ENCODE data around the gene PLB1.

PLB1 gene

DNA sequence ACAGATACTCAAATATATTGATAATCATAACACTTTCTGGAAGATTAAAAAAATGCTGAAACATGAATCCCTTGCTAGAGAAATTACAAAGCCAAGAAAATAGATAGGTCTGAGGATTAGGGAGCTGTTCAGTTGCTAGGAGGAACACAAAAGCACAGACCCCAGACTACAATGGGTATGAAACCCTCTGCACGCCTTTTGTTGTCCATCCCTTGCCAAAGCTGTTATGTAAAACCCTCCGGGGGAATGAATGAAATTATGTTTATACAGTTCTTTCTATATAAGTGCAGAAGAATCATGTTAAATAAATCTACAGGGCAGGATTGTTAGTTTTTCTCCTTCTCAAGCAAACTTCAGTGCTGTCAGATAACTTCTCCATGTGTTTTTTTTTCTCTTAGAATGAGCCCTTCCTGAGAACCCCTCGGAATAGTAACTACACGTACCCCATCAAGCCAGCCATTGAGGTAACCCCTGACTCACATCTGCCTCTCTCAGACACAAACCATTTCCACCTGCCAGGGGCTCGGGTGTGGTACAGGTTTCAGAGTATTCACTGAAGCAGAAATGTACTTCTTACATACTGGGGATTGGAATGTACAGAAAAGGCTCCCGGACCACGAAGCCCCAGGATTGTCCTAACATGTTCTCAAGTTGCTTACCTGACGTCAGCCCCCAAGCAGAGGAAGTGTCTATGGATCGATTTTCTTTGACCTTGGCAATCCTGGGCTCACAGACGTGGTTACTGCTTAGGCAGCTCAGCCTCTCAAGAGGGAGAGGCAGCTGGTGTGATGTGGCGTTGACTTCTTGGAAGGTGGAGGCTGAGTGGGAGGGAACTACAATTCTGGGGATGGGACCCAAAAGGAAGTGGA lies 118.0 kb downstream of the PLB1 start:
- DNase-seq (ENCODE audit: low read depth), result no peak

DNA sequence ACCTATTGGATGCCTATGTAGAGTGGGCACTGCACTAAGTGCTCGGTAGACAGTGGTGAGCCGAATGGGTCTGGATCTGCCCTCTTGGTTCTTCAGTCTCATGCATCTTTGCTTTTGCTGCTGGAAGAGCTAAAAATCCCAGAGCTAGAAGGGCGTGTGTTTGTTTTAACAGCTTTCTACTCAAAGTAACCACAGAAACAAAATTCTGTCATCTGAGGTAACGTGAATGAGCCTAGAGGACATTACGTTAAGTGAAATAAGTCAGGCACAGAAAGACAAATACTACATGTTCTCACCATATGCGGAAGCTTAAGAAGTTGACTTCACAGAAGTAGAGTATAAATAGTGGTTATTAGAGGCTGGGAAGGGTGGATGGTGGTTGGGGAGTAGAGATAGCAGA lies 119.8 kb downstream of the PLB1 start:
- no peak for DNase-seq (ENCODE audit: low read depth)

DNA sequence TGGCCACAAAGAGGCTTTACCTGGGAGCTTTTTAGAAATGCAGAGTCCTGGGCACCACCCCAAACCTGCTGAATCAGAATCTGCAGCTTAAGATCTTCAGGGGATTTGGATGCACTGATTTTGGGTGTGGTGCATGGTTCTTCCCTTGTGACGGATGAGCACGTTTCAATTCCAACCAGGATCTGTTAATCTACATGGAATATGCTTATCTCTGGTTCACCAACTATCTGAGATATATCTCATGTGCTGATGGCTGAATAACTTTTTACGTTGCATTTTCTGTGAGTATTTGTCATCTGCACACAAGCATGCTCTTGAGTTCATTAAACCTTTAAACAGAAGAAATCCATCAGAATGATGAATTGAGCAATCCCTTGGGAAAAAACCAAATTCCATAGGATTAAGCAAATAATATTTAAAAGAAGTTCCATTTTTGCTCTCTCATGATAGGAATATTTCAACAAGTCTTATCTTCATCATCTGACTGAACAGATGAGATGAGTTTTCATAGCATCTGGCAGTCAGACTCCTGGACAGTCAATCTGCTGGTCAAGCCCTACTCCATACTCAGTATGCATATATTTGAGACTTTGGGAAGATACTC lies 120.6 kb downstream of the PLB1 start:
- peak; percentile 46 for DNase-seq (ENCODE audit: low read depth)

- DNase-seq (ENCODE audit: low read depth), result no peak
Measured at GRCh38 chr2:28617502-28618184, 121.8 kb downstream of the PLB1 start.

DNA sequence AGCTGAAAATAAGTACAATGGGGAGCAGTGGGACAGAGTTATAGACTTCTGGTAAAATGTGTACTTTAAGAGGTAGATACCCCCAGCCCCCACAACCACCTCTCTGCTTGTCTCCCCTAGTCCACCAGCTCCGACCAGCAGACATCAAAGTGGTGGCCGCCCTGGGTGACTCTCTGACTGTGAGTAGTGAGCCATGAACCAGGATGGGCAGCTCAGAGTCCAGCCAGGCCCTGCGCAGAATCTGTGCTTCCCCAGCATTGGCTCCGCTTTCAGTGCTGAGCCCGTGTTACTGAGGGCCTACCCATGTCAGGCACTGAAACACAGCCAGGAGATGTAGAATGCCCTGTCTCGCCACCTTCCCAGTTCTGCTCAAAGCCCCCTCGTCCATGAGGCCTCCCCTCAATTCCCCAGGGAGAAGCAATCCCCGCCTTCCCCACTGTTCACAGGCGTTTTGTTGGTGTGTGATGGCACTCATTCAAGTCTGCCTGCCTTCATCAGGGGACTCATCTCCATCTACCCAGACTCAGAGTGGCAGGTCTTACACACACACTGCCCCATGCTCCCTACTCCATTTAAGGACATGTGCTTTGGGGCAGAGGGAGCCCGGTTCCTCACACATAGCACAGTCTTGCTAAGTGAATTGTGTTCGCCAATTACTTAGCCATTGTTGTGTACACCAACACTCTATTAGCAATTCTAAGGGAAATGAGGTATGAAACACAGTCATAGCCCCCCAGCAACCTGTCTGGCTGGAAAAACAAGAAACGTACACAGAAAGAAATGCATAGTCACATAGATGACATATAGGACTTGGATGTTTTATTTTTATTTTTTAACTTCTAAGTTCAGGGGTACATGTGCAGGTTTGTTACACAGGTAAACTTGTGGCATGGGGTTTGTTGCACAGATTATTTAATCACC lies 122.6 kb downstream of the PLB1 start:
- no peak for DNase-seq (ENCODE audit: low read depth)

DNA sequence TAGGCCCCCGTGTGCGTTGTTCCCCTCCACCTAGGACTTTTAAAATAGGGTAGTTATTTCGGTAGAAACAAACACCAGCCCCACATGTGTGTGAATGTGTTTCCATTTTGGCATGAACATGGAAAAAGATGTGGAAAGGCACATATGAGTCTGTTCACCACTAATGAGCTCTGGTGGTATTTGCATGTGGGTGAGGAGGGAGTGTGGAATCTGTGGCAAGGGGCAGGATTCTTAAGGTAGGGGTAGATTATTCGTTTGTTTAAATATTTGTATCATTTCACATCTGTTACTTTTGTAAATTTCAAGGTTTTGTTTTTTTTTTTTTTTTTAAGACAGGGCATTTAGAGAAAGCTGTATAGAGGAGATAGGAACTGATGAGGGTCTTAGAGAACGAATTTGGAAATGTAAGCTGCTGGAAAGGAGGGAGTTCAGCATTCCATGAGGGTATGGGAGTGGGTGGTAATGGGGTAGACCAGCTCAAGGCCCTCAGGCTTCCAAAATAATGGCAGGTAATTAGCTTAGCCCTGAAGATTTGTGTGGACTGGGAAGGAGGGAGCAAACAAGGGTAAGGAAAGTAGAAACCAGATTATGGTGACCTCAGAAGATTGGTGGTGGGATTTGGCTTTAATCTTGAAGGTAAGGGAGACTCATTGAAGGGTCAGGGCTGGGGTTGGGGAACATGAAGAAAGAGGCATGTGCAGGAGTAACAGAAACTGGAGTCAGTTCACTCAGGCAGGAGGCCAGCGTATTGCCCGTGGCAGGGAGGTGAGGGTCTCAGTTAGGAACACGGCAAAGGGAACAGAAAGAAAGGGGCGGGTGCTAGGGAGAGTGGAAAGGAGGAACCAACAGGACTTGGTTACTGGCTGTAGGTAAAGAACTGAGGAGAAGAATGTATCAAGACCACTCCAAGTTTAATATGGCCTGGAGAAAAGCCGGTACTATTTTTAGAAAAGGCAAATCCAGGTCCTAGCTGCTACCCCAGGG lies 123.6 kb downstream of the PLB1 start:
- DNase-seq (ENCODE audit: low read depth), result no peak

GRCh38 chr2:28620291-28620793 lies 124.5 kb downstream of the PLB1 start:
- DNase-seq (ENCODE audit: low read depth), result no peak

GRCh38 chr2:28620801-28621171 lies 124.9 kb downstream of the PLB1 start:
- no peak for DNase-seq (ENCODE audit: low read depth)

- DNase-seq (ENCODE audit: low read depth), result peak; percentile 89
Measured at GRCh38 chr2:28621172-28622100, 125.6 kb downstream of the PLB1 start.

GRCh38 chr2:28622101-28622499 lies 126.2 kb downstream of the PLB1 start:
- DNase-seq (ENCODE audit: low read depth), result no peak

DNA sequence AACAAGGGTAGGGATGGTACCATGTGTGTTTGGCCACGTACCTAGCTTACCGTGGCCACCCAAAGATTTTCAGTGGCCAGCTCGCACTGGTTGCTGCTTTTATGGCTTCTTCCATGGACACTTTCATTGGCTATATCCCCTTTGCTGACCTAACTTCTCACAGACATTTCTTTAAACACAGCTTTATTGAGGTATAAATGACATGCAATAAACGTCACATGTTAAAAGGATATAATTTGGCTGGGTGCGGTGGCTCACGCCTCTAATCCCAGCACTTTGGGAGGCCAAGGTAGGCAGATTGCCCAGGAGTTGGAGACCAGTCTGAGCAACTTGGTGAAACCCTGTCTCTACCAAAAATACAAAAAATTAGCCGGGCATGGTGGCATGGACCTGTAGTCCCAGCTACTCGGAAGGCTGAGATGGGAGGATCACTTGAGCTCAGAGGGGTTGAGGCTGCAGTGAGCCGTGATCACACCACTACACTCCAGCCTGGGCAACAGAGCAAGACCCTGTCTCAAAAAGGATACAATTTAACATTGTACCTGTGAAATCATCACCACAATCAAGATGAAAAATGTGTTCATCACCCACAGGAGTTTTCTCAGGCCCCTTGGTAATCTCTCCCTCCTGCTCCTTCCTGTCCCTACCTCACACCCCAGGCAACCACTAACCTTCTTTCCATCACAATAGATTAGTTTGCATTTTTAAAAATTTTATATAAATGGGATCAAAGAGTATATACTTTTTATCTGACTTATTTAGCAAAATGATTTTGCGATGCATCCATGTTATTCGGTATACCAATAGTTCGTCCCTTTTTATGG lies 127.9 kb downstream of the PLB1 start:
- no peak for DNase-seq (ENCODE audit: low read depth)

GRCh38 chr2:28624436-28624792 lies 128.6 kb downstream of the PLB1 start:
- DNase-seq (ENCODE audit: low read depth), result no peak

- peak; percentile 80 for DNase-seq (ENCODE audit: low read depth)
Measured at GRCh38 chr2:28624793-28625701, 129.2 kb downstream of the PLB1 start.

GRCh38 chr2:28626376-28626775 lies 130.5 kb downstream of the PLB1 start:
- DNase-seq (ENCODE audit: low read depth), result no peak

GRCh38 chr2:28626891-28627421 lies 131.1 kb downstream of the PLB1 start:
- DNase-seq (ENCODE audit: low read depth), result peak; percentile 55

DNA sequence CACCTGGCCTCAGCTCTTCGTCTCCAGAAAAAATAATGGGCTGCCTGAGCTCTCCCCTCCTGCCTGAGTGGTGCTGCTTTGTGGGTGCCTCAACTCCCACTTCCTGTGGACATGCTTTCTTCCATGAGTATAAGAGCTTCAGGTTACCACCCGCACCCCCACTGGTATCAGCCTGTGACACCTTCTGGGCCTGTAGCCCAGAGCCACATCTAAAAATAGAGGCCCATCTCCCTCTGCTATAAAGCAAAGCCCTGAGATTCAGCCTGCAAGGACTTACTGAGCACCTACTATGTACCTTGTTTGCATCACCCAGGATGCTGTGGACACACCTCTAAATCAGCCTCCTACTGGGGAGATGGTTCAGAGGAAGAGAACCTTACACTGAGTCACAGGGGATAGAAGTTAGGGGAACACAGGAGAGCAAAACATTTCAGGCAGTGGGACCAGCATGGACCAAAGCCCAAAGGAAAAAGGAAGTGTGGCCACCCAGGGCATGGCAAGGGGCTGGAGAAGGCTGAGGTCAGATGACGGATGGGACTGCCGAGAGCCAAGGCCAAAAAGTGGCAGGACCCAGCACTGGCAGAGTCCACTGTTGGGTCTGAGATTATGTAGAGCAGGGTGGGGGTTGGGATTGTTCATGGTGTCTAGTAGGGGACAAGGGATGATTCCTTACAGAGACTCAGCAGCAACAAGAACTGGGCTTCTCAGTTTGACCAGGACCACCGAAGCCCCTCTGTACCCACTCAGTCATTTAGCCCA lies 132.0 kb downstream of the PLB1 start:
- DNase-seq (ENCODE audit: low read depth), result peak; percentile 56

- no peak for DNase-seq (ENCODE audit: low read depth)
Measured at GRCh38 chr2:28628506-28628905, 132.6 kb downstream of the PLB1 start.

All from EH (cell line).